GM19328 (cell line): ENCODE results near the gene MACROD1.
"Not testable (repeated sequence)": the region's sequence is repeated elsewhere in the genome, so short reads cannot be mapped to it uniquely, and the experiment has no call there.

Source experiments
- ATAC-seq: cut with Tn5 transposase; IDR thresholded peaks from one replicate; pipeline ENCODE4 v1.9.1; 2021; ENCODE audit warnings: mild to moderate bottlenecking, moderate library complexity; ENCODE audit not compliant: unreplicated experiment

The MACROD1 gene

DNA sequence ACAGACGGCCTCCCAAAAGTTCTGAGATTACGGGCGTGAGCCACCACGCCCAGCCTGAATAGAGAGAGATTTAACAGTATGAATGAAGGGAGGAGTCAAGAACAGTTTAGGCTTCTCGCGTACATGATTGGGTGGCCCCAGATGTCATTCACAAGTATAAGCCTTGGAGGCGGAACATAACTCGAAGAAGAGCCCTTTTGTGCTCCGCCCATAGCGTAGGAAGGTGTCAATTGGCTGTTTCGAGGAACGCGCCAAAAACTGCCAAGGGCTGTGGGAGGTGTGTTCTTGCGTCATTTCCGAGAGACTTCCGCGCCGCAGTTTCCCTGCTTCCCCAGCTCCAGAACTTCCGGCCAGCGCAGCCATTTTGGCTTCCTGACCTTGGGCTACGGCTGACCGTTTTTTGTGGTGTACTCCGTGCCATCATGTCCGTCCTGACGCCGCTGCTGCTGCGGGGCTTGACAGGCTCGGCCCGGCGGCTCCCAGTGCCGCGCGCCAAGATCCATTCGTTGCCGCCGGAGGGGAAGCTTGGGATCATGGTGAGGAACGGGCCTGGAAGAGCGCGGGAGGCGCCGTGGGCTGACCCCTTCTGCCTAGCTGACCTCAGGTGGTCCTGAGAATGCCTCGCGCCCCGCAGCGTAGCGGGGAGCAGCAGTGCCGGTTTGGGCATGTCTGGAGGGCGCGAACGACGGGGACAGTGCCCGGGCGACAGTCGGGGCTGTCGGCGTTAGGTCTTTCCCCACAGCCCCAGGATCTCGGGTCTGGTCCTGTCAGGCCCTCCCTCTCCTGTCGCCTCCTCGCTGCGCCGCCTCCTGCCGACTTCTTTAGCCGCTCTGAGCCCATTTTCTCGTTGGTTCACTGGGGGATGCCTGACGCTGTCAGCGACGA is 191.4 kb downstream of the MACROD1 start, which contains the start of gene COX8A:
Gene COX8A (plus strand): TSS at position 362 of the 885 bp plus-strand sequence. CDS start 61 bp downstream, at position 423.
- ATAC-seq: peak; percentile 97

DNA sequence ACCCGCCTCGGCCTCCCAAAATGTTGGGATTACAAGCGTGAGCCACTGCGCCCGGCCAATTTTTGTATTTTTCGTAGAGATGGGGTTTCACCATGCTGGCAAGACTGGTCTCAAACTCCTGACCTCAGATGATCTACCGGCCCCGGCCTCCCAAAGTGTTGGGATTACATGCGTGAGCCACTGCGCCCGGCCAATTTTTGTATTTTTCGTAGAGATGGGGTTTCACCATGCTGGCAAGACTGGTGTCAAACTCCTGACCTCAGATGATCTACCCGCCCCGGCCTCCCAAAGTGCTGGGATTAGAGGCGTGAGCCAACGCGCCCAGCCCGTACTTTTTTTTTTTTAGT is 192.0 kb downstream of the MACROD1 start:
- ATAC-seq: not testable (repeated sequence)

DNA sequence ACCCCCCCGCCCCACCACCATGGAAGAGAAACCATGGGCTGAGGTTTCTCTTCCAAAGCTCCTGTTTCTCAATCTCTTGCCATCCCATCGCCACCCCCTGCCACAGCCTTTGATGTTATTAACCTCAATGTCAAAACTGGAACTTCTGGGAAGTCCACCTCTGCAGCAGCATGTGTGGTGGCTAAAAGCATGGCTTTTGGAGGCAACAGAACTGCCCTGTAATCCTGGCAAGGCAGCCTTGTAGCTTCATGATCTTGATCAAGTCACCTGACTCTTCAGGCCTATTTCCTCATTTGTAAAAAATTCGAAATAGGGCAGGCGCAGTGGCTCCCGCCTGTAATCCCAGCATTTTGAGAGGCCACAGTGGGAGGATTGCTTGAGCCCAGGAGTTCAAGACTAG is 195.0 kb downstream of the MACROD1 start:
- ATAC-seq: no peak

DNA sequence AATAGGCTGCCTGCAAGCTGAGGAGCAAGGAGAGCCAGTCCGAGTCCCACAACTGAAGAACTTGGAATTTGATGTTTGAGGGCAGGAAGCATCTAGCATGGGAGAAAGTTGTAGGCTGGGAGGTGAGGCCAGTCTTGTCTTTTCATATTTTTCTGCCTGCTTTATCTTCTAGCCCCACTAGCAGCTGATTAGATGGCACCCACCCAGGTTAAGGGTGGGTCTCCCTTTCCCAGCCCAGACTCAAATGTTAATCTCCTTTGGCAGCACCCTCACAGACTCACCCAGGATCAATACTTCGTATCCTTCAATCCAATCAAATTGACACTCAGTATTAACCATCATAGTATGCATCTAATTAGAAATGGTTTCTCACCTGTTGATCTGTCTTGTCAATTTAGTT is 196.5 kb downstream of the MACROD1 start:
- no peak for ATAC-seq

DNA sequence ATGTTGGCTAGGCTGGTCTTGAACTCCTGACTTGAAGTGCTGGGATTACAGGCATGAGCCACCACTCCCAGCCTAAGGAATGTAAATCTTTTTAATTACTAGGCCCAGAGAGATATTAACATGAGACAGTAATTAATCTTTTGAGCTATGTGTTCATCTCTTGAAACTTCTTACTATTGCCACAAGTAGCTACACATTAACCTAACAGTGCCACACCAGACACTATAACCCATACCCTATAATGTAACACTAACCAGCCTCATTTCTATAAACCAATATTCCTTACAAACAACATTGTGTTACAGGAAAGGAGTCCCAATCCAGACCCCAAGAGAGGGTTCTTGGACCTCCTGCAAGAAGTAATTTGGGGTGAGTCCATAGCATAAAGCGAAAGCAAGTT is 199.5 kb downstream of the MACROD1 start:
- no peak for ATAC-seq

DNA sequence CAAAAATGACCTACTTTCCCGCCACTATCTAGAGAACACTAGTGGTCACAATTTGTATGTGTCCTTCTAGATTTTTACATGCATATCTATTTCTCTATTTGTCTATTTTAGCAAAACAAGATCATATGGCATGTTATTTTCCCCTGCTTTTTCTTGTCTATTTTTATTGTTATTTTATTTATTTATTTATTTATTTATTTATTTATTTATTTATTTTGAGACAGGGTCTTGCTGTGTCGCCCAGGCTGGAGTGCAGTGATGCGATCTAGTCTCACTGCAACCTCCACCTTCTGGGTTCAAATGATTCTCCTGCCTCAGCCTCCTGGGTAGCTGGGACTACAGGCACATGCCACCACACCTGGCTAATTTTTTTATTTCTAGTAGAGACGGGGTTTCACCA is 202.0 kb downstream of the MACROD1 start:
- not testable (repeated sequence) for ATAC-seq

DNA sequence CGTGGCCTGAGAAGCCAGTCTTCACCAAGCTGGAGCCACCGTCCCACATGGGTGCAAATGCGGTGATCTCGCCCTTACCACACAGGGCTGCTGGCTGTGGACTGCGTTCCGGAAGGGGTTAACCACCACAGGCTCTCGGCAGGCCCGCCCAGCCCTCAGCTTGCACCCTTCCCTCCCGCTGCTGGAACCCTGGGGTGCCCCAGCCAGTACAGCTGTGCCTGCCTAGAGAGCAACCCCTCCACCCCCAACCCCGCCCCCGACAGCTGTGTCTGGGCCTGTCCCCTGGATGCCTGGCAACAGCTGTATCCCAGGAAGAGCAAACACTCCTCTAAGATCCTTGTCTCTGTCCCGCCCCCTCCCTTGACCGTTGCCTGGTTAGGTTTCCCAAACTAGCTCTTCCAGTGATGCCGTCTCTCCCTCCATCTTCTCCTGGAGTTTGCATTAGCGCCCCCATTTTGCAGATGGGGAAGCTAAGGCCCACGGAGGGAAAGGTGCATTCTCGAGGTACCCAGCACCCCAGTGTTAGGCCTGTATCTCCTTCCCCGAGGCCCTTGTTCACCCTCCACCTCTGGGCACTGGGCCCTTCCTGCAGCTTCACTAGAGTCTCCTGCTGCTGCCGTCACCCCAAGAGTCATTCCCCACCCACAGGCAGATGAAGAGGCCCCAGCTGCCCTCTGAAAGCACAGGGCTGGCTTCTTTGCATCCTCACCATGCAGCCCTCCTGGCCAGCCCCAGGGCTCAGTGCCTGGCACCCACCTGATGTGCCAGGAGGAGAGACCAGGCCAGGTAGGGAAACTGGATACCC is 204.1 kb downstream of the MACROD1 start:
- no peak for ATAC-seq

DNA sequence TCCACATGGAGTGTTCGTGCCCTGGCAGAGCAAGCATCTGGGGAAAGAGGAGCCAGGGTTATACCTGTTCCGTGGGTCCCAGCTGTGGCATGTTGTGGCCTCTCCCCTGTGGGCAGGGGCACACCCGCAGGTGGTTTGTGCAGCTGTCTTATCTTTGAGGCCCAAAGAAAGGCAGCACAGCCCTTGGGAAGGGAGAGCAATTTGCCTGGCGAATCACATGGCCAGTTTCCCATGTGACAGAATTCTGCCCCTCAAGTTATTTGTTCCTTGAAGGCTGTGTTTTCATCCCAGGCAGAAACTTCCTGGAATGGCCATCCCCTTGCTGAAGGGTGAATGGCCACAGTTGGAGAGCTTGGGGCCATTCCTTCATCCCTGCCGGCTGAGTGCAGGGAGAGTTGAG is 207.9 kb downstream of the MACROD1 start:
- ATAC-seq: no peak

DNA sequence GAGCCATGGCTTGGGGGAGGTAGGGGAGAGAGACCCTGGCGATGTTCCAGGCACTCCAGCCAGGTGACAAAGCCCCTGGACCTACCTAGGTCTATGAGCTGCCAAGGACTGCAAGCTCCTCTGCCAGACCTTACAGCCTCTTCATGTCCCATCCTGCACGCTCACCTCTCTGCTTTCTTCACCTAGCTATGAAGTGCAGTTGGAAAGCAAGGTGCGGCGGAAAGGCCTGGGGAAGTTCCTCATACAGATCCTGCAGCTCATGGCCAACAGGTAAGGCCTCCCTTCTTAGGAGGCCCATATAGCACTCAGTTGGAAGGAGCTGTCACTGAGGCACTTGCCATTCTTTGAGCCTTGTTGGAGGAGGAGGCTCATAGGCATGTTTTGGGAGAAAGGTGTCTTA is 213.3 kb downstream of the MACROD1 start:
- ATAC-seq: no peak

DNA sequence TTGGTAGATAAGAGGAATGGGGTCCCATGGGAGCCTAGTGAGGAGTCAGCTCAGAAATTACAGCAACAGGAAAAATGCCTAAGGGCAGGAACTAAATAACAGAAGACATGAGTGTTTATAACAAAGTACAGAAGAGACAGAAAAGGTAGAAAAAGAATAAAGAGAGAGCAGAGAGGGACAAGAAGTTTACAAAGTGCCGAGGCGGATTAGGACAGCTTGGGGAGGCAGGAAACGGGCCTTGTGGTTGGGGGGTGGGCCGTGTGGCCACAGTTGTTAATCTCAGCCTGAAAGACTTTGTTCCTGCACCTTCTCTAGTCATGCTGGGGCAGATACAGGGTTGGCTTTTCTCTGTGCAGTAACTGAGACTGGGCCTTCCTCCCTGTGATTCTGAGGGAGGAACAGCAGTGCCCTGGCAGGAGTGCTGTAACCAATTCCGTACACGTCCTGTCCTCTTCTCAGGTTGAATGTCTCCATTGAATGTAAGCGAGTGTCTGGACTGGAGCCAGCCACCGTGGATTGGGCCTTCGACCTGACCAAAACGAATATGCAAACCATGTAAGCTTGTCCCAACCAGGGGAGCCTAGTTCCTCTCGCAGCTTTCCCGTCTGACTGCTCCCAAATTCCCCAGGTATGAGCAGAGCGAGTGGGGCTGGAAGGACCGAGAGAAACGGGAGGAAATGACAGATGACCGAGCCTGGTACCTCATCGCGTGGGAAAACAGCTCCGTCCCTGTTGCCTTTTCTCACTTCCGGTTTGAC is 214.0 kb downstream of the MACROD1 start:
- no peak for ATAC-seq
